Liver (tissue), 9 donors: ENCODE data around the gene ECI1. TPM values are rescaled to one million over a fixed set of nuclear protein-coding genes. Genes with fewer than 3 reads are reported as not detected.

Source experiments
- DNase-seq: peaks from one replicate; pipeline ENCODE4 v3.0.0-alpha.2; 2017; ENCODE audit warnings: low spot score
- H3K27ac ChIP-seq, 2 donors: one replicate each; pipeline ENCODE4 v1.7.0; 2013; ENCODE audit warnings: inconsistent platforms in 2 of 2, low read length in 2 of 2, control low read depth in 1 of 2, low read depth in 1 of 2, mild to moderate bottlenecking in 1 of 2
- H3K27me3 ChIP-seq, 4 donors: one replicate each; pipeline versions ENCODE4 v1.6.1 to v1.7.0; 2013; ENCODE audit warnings: low read length in 3 of 4, inconsistent platforms in 1 of 4, mild to moderate bottlenecking in 1 of 4, moderate library complexity in 1 of 4; ENCODE audit not compliant: control insufficient read depth in 4 of 4, insufficient read depth in 4 of 4
- H3K36me3 ChIP-seq, 4 donors: one replicate each; pipeline versions ENCODE4 v1.6.1 to v1.7.0; 2013; ENCODE audit warnings: low read length in 3 of 4, mild to moderate bottlenecking in 3 of 4, low read depth in 1 of 4, moderate library complexity in 1 of 4; ENCODE audit not compliant: control insufficient read depth in 4 of 4, insufficient read depth in 3 of 4
- H3K4me1 ChIP-seq, 4 donors: one replicate each; pipeline versions ENCODE4 v1.6.1 to v1.7.0; 2013; ENCODE audit warnings: low read length in 3 of 4, mild to moderate bottlenecking in 3 of 4, moderate library complexity in 1 of 4; ENCODE audit not compliant: control insufficient read depth in 4 of 4, insufficient read depth in 4 of 4
- H3K4me3 ChIP-seq, 3 donors: one replicate each; pipeline versions ENCODE4 v1.6.1 to v1.7.0; 2013; ENCODE audit warnings: low read length in 3 of 3, control low read depth in 1 of 3, low read depth in 1 of 3, mild to moderate bottlenecking in 1 of 3
- H3K9ac ChIP-seq, 2 donors: one replicate each; pipeline ENCODE4 v1.7.0; 2013; ENCODE audit warnings: low read length in 2 of 2, mild to moderate bottlenecking in 2 of 2, moderate library complexity in 2 of 2, control low read depth in 1 of 2, low read depth in 1 of 2
- H3K9me3 ChIP-seq, 4 donors: one replicate each; pipeline versions ENCODE4 v1.6.1 to v1.7.0; 2013; ENCODE audit warnings: low read length in 3 of 4; ENCODE audit not compliant: control insufficient read depth in 4 of 4
- ATF3 ChIP-seq: IDR thresholded peaks from 2 replicates; pipeline ENCODE4 v1.6.1; 2016; ENCODE audit warnings: antibody characterized with exemption
- CTCF ChIP-seq: fragments of 150-350 bp; IDR thresholded peaks from 2 replicates; pipeline ENCODE4 v1.5.1; 2017; ENCODE audit warnings: improper control_type of control experiment, low read depth, low read length; ENCODE audit not compliant: missing input control
- EGR1 ChIP-seq, 2 donors: IDR thresholded peaks; 2 replicates each; pipeline ENCODE4 v1.6.1; 2016 to 2018; ENCODE audit warnings: antibody characterized with exemption in 2 of 2, low read depth in 2 of 2
- FOXA1 ChIP-seq: IDR thresholded peaks from 2 replicates; pipeline ENCODE4 v1.6.1; 2016; ENCODE audit warnings: antibody characterized with exemption
- GABPA ChIP-seq, 2 donors: IDR thresholded peaks in 1 of 2; conservative IDR thresholded peaks in 1 of 2; 2 replicates each; pipeline ENCODE4 v1.6.1; 2016; ENCODE audit warnings: antibody characterized with exemption in 2 of 2, mild to moderate bottlenecking in 1 of 2, moderate library complexity in 1 of 2
- HNF4A ChIP-seq, 2 donors: conservative IDR thresholded peaks; 2 replicates each; pipeline ENCODE4 v1.6.1; 2016; ENCODE audit warnings: antibody characterized with exemption in 2 of 2, mild to moderate bottlenecking in 2 of 2
- HNF4G ChIP-seq: IDR thresholded peaks from 2 replicates; pipeline ENCODE4 v1.6.1; 2016; ENCODE audit warnings: antibody characterized with exemption
- JUND ChIP-seq, 2 donors: IDR thresholded peaks; 2 replicates each; pipeline ENCODE4 v1.6.1; 2016; ENCODE audit warnings: antibody characterized with exemption in 2 of 2
- NR2F2 ChIP-seq: IDR thresholded peaks from 2 replicates; pipeline ENCODE4 v1.6.1; 2016; ENCODE audit warnings: antibody characterized with exemption
- REST ChIP-seq: IDR thresholded peaks from 2 replicates; pipeline ENCODE4 v1.6.1; 2016; ENCODE audit warnings: antibody characterized with exemption, mild to moderate bottlenecking
- RXRA ChIP-seq, 2 donors: IDR thresholded peaks; 2 replicates each; pipeline ENCODE4 v1.6.1; 2017 to 2018; ENCODE audit warnings: antibody characterized with exemption in 2 of 2, mild to moderate bottlenecking in 1 of 2
- TAF1 ChIP-seq: conservative IDR thresholded peaks from 2 replicates; pipeline ENCODE4 v1.6.1; 2016; ENCODE audit warnings: antibody characterized with exemption, mild to moderate bottlenecking
- YY1 ChIP-seq: IDR thresholded peaks from 2 replicates; pipeline ENCODE4 v1.6.1; 2016; ENCODE audit warnings: antibody characterized with exemption, mild to moderate bottlenecking
- ZBTB33 ChIP-seq: IDR thresholded peaks from 2 replicates; pipeline ENCODE4 v1.6.1; 2016; ENCODE audit warnings: antibody characterized with exemption
- WGBS: extraction: QIAGEN DNeasy Blood & Tissue Kit; methylation state at CpG from one replicate; pipeline ENCODE4 v1.1.7; 2013; 5-methylcytosine and 5-hydroxymethylcytosine counted together
- polyA plus RNA-seq, 2 donors: library from polyadenylated mRNA; stranded (reverse) in 1 of 2; unstranded in 1 of 2; fragments of 200-250 nt in 1 of 2; fragments of >200 nt in 1 of 2; fragmentation: Nextera tagmentation in 1 of 2; extraction: Ambion mirVana in 1 of 2; gene quantifications; one replicate each; pipeline versions ENCODE4 v1.2.1 to v1.2.3, GENCODE V29; 2013 to 2015
- total RNA-seq, 2 donors: library from RNA; depleted of rRNA; stranded (reverse); fragments of >200 nt; gene quantifications; one replicate each; pipeline ENCODE4 v1.2.3, GENCODE V29; 2014
- donor health status: healthy.
- donor health status: healthy.
- donor health status: healthy.
- donor health status: healthy.
- donor health status: healthy.

Gene ECI1
- total and polyA plus RNA-seq, 4 donors: 36.8 to 107 (median 79.5) TPM

GRCh38 chr16:2208308-2208707 is 43.1 kb downstream of the ECI1 start (continued):
- no peak for TF ChIP-seq CTCF
- no peak for TF ChIP-seq RXRA (IDR thresholded peaks at IDR 0.05)
- TF ChIP-seq HNF4A (conservative IDR thresholded peaks at IDR 0.05): no peak
- no peak for TF ChIP-seq FOXA1
- TF ChIP-seq JUND (IDR thresholded peaks at IDR 0.05): no peak
- no peak for TF ChIP-seq TAF1
- TF ChIP-seq YY1: no peak
- TF ChIP-seq HNF4G: no peak

GRCh38 chr16:2207872-2208271 is 43.5 kb downstream of the ECI1 start:
- no peak for DNase-seq
- peaks cover 0 to 24% (median 6%) of the 10 kb centered on the region in 4 donors for H3K36me3 ChIP-seq
- TF ChIP-seq ATF3 (no peak), TAF1 (no peak), CTCF (no peak), JUND (IDR thresholded peaks at IDR 0.05) (no peak), EGR1 (IDR thresholded peaks at IDR 0.05; ENCODE audit: low read depth in 2 of 2) (no peak), GABPA (IDR thresholded peaks at IDR 0.05 in 1 of 2, conservative IDR thresholded peaks at IDR 0.05 in 1 of 2) (no peak), ZBTB33 (no peak), RXRA (IDR thresholded peaks at IDR 0.05) (no peak), REST (no peak), NR2F2 (no peak)
- H3K9me3 ChIP-seq: no peaks in the 10 kb centered on the region
- no peak overlapping the region for H3K4me3 ChIP-seq
- H3K4me1 ChIP-seq: peaks cover 5 to 29% (median 16%) of the 10 kb centered on the region in 4 donors
- H3K27me3 ChIP-seq: no peaks in the 10 kb centered on the region
- H3K9ac ChIP-seq: no peak overlapping the region
- 93% methylated on average over 9 of the region's 9 CpGs for WGBS
- no peak overlapping the region for H3K27ac ChIP-seq
